ENCODE data around the gene HSPBP1. TPM values are rescaled to one million over a fixed set of nuclear protein-coding genes. Genes with fewer than 3 reads are reported as not detected.
A peak's percentile ranks its signal among the peaks of the same experiment; 100 is the strongest.

Gene HSPBP1
- total RNA-seq, 2 experiments from 2014 or later = 44.3 to 45.0 TPM

DNA sequence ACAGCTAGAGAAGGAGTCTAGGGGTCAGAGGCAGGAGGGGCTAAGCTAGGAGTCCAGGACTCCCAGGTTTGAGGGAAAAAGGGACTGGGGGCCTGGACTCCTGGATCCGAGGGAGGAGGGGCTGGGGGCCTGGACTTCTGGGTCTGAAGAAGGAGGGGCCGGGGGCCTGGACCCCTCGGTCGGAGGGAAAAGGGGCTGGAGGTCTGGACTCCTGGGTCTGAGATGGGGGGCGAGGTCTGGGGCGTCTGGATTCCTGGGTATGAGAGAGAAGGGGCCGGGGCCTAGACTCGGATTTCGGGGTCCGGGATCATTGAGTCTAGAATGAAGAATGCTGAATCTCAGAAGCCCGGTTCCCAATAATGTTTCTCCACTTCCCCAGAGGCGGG is 22.4 kb upstream of the HSPBP1 start:
- H3K4me1 Mint-ChIP-seq (ENCODE audit: low read depth) = peaks cover 7% of the 10 kb centered on the region
- H3K4me3 Mint-ChIP-seq = peak overlapping the region; percentile 78
- no peaks in the 10 kb centered on the region for H3K36me3 Mint-ChIP-seq (ENCODE audit: low read depth)
- no peak for DNase-seq
- H3K27me3 Mint-ChIP-seq (ENCODE audit: low read depth) = no peaks in the 10 kb centered on the region
- H3K27ac Mint-ChIP-seq = peak overlapping the region; percentile 86
- H3K9me3 Mint-ChIP-seq = no peaks in the 10 kb centered on the region
- intact Hi-C loops (cut with micrococcal nuclease) = loop anchor here (1.0 to 5.0 kb wide), 3 partner anchors 37 to 105 kb away; partner anchors contain the start of genes COX6B2, KMT5C and UBE2S
- CTCF ChIA-PET = interaction anchor here (0.6 to 3.2 kb wide), 17 partner anchors 9 to 175 kb away, joined by 3 to 28 read pairs (median 5); partner anchors contain the start of genes PPP6R1 and TMEM238

DNA sequence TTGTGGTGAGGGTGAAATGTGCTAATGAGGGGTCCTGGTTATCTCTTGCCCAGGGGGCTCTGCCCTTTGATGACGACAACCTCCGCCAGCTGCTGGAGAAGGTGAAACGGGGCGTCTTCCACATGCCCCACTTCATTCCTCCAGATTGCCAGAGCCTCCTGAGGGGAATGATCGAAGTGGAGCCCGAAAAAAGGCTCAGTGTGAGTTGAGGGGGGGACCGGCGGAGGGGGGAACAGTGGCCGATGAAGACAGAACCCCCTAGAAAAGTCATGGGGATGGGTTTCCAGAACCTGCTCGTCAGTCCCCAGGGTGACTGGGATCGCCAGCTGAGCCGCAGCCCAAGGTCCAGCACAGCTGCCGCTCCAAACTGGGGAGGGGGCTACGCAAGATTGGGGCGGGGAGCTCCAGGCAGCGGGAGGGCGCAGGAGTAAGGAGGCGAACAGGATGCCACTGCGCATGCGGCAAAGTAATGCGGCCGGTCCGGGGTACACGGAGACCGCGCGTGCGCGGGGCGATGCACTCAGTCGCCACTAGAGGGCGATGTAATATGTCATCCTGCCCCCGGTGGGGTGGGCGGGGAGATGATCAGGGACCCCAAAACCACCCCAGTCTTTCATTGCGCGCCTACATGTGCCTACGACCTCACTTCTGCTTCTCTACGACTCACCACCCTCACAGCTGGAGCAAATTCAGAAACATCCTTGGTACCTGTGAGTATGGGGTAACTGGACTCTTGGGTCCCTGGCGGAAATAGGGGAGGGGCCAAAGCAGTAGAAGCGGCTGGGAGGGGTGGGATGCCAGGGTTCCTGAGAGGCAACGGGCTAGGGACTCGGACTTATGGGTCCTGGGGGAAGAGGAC is 21.8 kb upstream of the HSPBP1 start:
- no peaks in the 10 kb centered on the region for H3K36me3 Mint-ChIP-seq (ENCODE audit: low read depth)
- peaks cover 7% of the 10 kb centered on the region for H3K4me1 Mint-ChIP-seq (ENCODE audit: low read depth)
- H3K9me3 Mint-ChIP-seq = no peaks in the 10 kb centered on the region
- CTCF ChIA-PET = interaction anchor here (0.6 to 3.2 kb wide), 26 partner anchors 8 to 203 kb away, joined by 3 to 28 read pairs (median 4); partner anchors contain the start of genes BRSK1, HSPBP1, KMT5C and PPP6R1
- H3K27ac Mint-ChIP-seq = peak overlapping the region; percentile 86
- intact Hi-C loops (cut with micrococcal nuclease) = loop anchor here (1.0 to 5.0 kb wide), 5 partner anchors 38 to 106 kb away; partner anchors contain the start of genes COX6B2, KMT5C, PPP6R1 and UBE2S
- DNase-seq = peak; percentile 96
- no peaks in the 10 kb centered on the region for H3K27me3 Mint-ChIP-seq (ENCODE audit: low read depth)
- H3K4me3 Mint-ChIP-seq = peak overlapping the region; percentile 78

- H3K27ac Mint-ChIP-seq = no peak overlapping the region
- DNase-seq = no peak
- H3K27me3 Mint-ChIP-seq (ENCODE audit: low read depth) = no peaks in the 10 kb centered on the region
- intact Hi-C loops (cut with micrococcal nuclease) = loop anchor here (1.0 to 5.0 kb wide), 4 partner anchors 42 to 106 kb away; partner anchors contain the start of genes COX6B2, PPP6R1 and UBE2S
- H3K36me3 Mint-ChIP-seq (ENCODE audit: low read depth) = no peaks in the 10 kb centered on the region
- H3K9me3 Mint-ChIP-seq = no peaks in the 10 kb centered on the region
- peaks cover 7% of the 10 kb centered on the region for H3K4me1 Mint-ChIP-seq (ENCODE audit: low read depth)
- CTCF ChIA-PET = interaction anchor here (0.6 to 3.2 kb wide), 24 partner anchors 7 to 204 kb away, joined by 3 to 28 read pairs (median 4); partner anchors contain the start of genes BRSK1, HSPBP1, KMT5C and PPP6R1
- no peak overlapping the region for H3K4me3 Mint-ChIP-seq
These were observed 21.1 kb upstream of the HSPBP1 start for GRCh38 chr19:55300886-55301458.

- Mint-ChIP-seq H3K4me3 (no peak overlapping the region), H3K27ac (no peak overlapping the region), H3K36me3 (ENCODE audit: low read depth) (no peaks in the 10 kb centered on the region), H3K9me3 (no peaks in the 10 kb centered on the region), H3K27me3 (ENCODE audit: low read depth) (no peaks in the 10 kb centered on the region), H3K4me1 (ENCODE audit: low read depth) (peaks cover 6% of the 10 kb centered on the region)
- CTCF ChIA-PET = interaction anchor here (0.9 to 3.1 kb wide), 2 partner anchors 8 to 49 kb away, joined by 3 to 28 read pairs; no protein-coding TSS in a partner anchor
- intact Hi-C loops (cut with micrococcal nuclease) = loop anchor here (5.0 kb wide), 2 partner anchors 52 to 107 kb away; partner anchors contain the start of genes COX6B2 and UBE2S
- DNase-seq = no peak
These were observed 20.1 kb upstream of the HSPBP1 start for GRCh38 chr19:55299991-55300390.

DNA sequence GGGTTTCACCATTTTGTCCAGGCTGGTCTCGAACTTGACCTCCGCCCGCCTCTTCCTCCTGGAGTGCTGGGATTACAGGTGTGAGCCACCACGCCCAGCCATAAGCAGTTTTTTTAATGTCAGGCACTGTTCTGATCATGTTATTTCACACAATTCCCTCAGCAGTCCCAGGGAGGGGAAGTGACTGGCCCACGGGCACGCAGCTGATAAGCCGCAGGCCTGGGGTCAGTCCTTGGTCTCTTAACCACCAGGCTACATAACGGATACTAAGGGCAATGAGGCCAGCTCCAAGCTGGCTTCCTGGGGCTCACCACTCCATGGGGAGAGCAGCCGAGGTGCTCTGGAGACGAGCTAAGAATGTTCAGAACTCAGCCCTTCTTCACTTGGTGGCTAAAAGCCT is 17.4 kb upstream of the HSPBP1 start:
- CTCF ChIA-PET = no interaction called here
- H3K4me1 Mint-ChIP-seq (ENCODE audit: low read depth) = peaks cover 6% of the 10 kb centered on the region
- no peak overlapping the region for H3K27ac Mint-ChIP-seq
- intact Hi-C loops (cut with micrococcal nuclease) = no loop called here
- H3K27me3 Mint-ChIP-seq (ENCODE audit: low read depth) = no peaks in the 10 kb centered on the region
- no peak overlapping the region for H3K4me3 Mint-ChIP-seq
- H3K36me3 Mint-ChIP-seq (ENCODE audit: low read depth) = no peaks in the 10 kb centered on the region
- H3K9me3 Mint-ChIP-seq = no peaks in the 10 kb centered on the region
- DNase-seq = no peak

DNA sequence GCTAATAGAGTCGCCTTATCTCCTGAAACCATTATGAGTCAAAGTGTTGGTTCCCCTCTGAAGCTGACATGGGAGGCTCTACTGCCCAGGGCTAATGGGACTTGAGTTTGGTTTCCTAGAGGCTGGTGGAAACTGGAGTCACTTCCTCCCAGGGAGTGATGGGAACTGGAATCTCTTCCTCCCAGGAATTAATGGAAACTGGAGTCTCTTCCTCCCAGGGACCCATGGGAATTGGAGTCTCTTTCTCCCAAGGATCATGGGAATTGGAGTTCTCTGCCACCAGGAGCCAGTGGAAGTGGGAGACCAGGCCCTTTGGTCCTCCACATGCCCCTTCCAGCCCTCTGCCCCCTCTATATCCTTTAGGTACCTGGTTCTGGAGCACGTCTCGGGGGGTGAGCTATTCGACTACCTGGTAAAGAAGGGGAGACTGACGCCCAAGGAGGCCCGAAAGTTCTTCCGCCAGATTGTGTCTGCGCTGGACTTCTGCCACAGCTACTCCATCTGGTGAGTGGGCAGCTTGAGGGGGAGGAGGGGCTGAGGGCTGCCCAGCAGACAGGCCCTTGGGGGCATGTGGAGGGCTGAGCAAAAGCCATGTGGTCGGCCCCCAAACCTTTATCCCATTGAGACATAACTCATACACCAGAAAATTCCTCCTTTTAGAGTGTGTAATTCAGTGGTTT is 9.3 kb upstream of the HSPBP1 start:
- intact Hi-C loops (cut with micrococcal nuclease) = no loop called here
- Mint-ChIP-seq H3K4me1 (ENCODE audit: low read depth) (peaks cover 4% of the 10 kb centered on the region), H3K9me3 (no peaks in the 10 kb centered on the region), H3K36me3 (ENCODE audit: low read depth) (no peaks in the 10 kb centered on the region), H3K27me3 (ENCODE audit: low read depth) (no peaks in the 10 kb centered on the region), H3K4me3 (no peak overlapping the region), H3K27ac (no peak overlapping the region)
- CTCF ChIA-PET = no interaction called here
- DNase-seq = no peak

- Mint-ChIP-seq H3K4me3 (no peak overlapping the region), H3K27me3 (ENCODE audit: low read depth) (no peaks in the 10 kb centered on the region), H3K36me3 (ENCODE audit: low read depth) (no peaks in the 10 kb centered on the region), H3K4me1 (ENCODE audit: low read depth) (peaks cover 9% of the 10 kb centered on the region), H3K9me3 (no peaks in the 10 kb centered on the region), H3K27ac (no peak overlapping the region)
- CTCF ChIA-PET = interaction anchor here (0.7 to 1.7 kb wide), 3 partner anchors 14 to 97 kb away, joined by 3 to 4 read pairs (median 3); partner anchors contain the start of gene TMEM238
- DNase-seq = no peak
- intact Hi-C loops (cut with micrococcal nuclease) = no loop called here
These were observed 7.6 kb upstream of the HSPBP1 start for GRCh38 chr19:55287361-55288079.

GRCh38 chr19:55285229-55285890 is 5.5 kb upstream of the HSPBP1 start:
- Mint-ChIP-seq H3K36me3 (ENCODE audit: low read depth) (no peaks in the 10 kb centered on the region), H3K27ac (no peak overlapping the region), H3K4me3 (no peak overlapping the region), H3K4me1 (ENCODE audit: low read depth) (peaks cover 16% of the 10 kb centered on the region), H3K27me3 (ENCODE audit: low read depth) (no peaks in the 10 kb centered on the region), H3K9me3 (no peaks in the 10 kb centered on the region)
- CTCF ChIA-PET = no interaction called here
- no peak for DNase-seq
- intact Hi-C loops (cut with micrococcal nuclease) = no loop called here

- H3K4me3 Mint-ChIP-seq = no peak overlapping the region
- CTCF ChIA-PET = interaction anchor here (1.3 kb wide), 1 partner anchor 17 kb away, joined by 4 read pairs; no protein-coding TSS in a partner anchor
These were observed 4.6 kb upstream of the HSPBP1 start for GRCh38 chr19:55284405-55285058.

GRCh38 chr19:55283548-55284377 is 3.9 kb upstream of the HSPBP1 start, which contains the start of gene BRSK1:
TSS of gene BRSK1 (plus strand) at chr19:55283997. CDS start at chr19:55284443, 446 bp downstream.
- Mint-ChIP-seq H3K9me3 (no peaks in the 10 kb centered on the region), H3K36me3 (ENCODE audit: low read depth) (peaks cover 3% of the 10 kb centered on the region), H3K27me3 (ENCODE audit: low read depth) (no peaks in the 10 kb centered on the region), H3K4me3 (peak within 1 kb of the TSS; percentile 35), H3K27ac (no peak within 1 kb of the TSS), H3K4me1 (ENCODE audit: low read depth) (peaks cover 26% of the 10 kb centered on the region)
- intact Hi-C loops (cut with micrococcal nuclease) = loop anchor here (5.0 kb wide), 2 partner anchors 124 to 821 kb away; partner anchors contain the start of genes LENG9 and UBE2S
- CTCF ChIA-PET = interaction anchor here (1.3 kb wide), 1 partner anchor 18 kb away, joined by 4 read pairs; no protein-coding TSS in a partner anchor
- peak; percentile 71 for DNase-seq

More at GRCh38 chr19:55284405-55285058, 4.6 kb upstream of the HSPBP1 start:
- H3K27ac Mint-ChIP-seq = no peak overlapping the region
- H3K4me1 Mint-ChIP-seq (ENCODE audit: low read depth) = peaks cover 23% of the 10 kb centered on the region
- no peaks in the 10 kb centered on the region for H3K27me3 Mint-ChIP-seq (ENCODE audit: low read depth)
- peaks cover 3% of the 10 kb centered on the region for H3K36me3 Mint-ChIP-seq (ENCODE audit: low read depth)
- intact Hi-C loops (cut with micrococcal nuclease) = loop anchor here (5.0 kb wide), 2 partner anchors 123 to 822 kb away; partner anchors contain the start of genes LENG9 and UBE2S
- H3K9me3 Mint-ChIP-seq = no peaks in the 10 kb centered on the region
- DNase-seq = no peak
